GM12878 (cell line): Measurements from ENCODE around the gene PRKCQ. TPM values are rescaled to one million over a fixed set of nuclear protein-coding genes. Genes with fewer than 3 reads are reported as not detected.

Source experiments
- ATAC-seq: fragments of 200-7000 bp; cut with Tn5 transposase; 3 replicates; pipeline ENCODE4 v1.9.1; 2020; ENCODE audit warnings: mild to moderate bottlenecking, moderate library complexity
- BruUV-seq: library from RNA; stranded (reverse); fragments of 400-500 nt; replicated peaks from 2 replicates; lab custom pipeline; 2021; lab: Mats Ljungman, UMichigan
- CTCF ChIA-PET: fragments of 300-600 bp; sonication (Branson Sonifier 250); formaldehyde crosslinking; extraction: SDS; loops from one replicate; lab custom pipeline; 2021; ENCODE audit warnings: inconsistent platforms; lab: Yijun Ruan, JAX
- POLR2A ChIA-PET: fragments of 350-600 bp; formaldehyde crosslinking; extraction: SDS; loops from one replicate; lab custom pipeline; 2021; ENCODE audit warnings: inconsistent platforms; lab: Charles Lee
- RAD21 ChIA-PET: fragments of 300-600 bp; sonication (Branson Sonifier 250); formaldehyde crosslinking; loops from one replicate; lab custom pipeline; 2023; ENCODE audit warnings: antibody characterized with exemption; ENCODE audit not compliant: unreplicated experiment; lab: Charles Lee
- SMC1A ChIA-PET: fragments of 300-600 bp; sonication (Branson Sonifier 250); formaldehyde crosslinking; loops from one replicate; lab custom pipeline; 2023; ENCODE audit not compliant: unreplicated experiment, uncharacterized antibody; lab: Charles Lee
- DNase-seq: peaks from one replicate; pipeline ENCODE4 v3.0.0-alpha.2; 2011; ENCODE audit warnings: low read depth, low spot score
- FAIRE-seq: peaks from 3 replicates; lab custom pipeline; 2011; peaks lifted over from hg19 to GRCh38; lab: Jason Lieb, UNC
- H2AFZ ChIP-seq: 2 replicates; pipeline ENCODE4 v1.6.0; 2011; ENCODE audit warnings: low read depth, low read length, control low read depth; ENCODE audit not compliant: control insufficient read depth
- H3K27ac ChIP-seq: 2 replicates; pipeline ENCODE4 v1.5.1; 2011; ENCODE audit warnings: control low read depth; ENCODE audit not compliant: control insufficient read depth, insufficient read depth
- H3K27me3 ChIP-seq, 2 experiments: replicated peaks in 1 of 2; 2 replicates each; pipeline versions ENCODE4 v1.6.0 to v1.6.1; 2011; ENCODE audit warnings: low read length in 1 of 2; ENCODE audit not compliant: control insufficient read depth in 2 of 2, insufficient read depth in 2 of 2
- H3K36me3 ChIP-seq, 2 experiments: 2 replicates each; pipeline ENCODE4 v1.5.1; 2011; ENCODE audit warnings: low read length in 1 of 2; ENCODE audit not compliant: control insufficient read depth in 2 of 2, insufficient read depth in 2 of 2
- H3K4me1 ChIP-seq: 2 replicates; pipeline ENCODE4 v1.6.1; 2011; ENCODE audit warnings: mild to moderate bottlenecking, low read length, moderate library complexity, mixed read lengths; ENCODE audit not compliant: control insufficient read depth, insufficient read depth
- H3K4me2 ChIP-seq: 2 replicates; pipeline ENCODE4 v1.6.0; 2011; ENCODE audit warnings: control low read depth; ENCODE audit not compliant: control insufficient read depth, insufficient read depth
- H3K4me3 ChIP-seq: fragments of 200-600 bp; sonication (generic); 2 replicates; pipeline ENCODE4 v1.5.1; 2016
- H3K79me2 ChIP-seq: 2 replicates; pipeline ENCODE4 v1.6.0; 2011; ENCODE audit warnings: low read length; ENCODE audit not compliant: control insufficient read depth, insufficient read depth
- H3K9ac ChIP-seq: 2 replicates; pipeline ENCODE4 v1.8.0; 2011; ENCODE audit warnings: low read length, control low read depth, mixed read lengths; ENCODE audit not compliant: control insufficient read depth, insufficient read depth
- H3K9me3 ChIP-seq: replicated peaks from 3 replicates; pipeline ENCODE4 v1.5.1; 2011; ENCODE audit warnings: mild to moderate bottlenecking, low read length; ENCODE audit not compliant: control insufficient read depth, insufficient read depth
- H4K20me1 ChIP-seq: 2 replicates; pipeline ENCODE4 v1.6.0; 2011; ENCODE audit not compliant: control insufficient read depth, insufficient read depth
- ATF2 ChIP-seq: IDR thresholded peaks from 2 replicates; pipeline ENCODE4 v1.6.1; 2012; ENCODE audit warnings: low read length, inconsistent platforms
- ATF7 ChIP-seq: fragments of 450-650 bp; IDR thresholded peaks from 2 replicates; pipeline ENCODE4 v1.6.1; 2016; ENCODE audit warnings: low read depth, mild to moderate bottlenecking
- BRCA1 ChIP-seq: IDR thresholded peaks from 2 replicates; pipeline ENCODE4 v1.6.1; 2011; ENCODE audit warnings: low read depth, low read length, improper control_type of control experiment
- CTCF ChIP-seq, 3 experiments: IDR thresholded peaks in 2 of 3; conservative IDR thresholded peaks in 1 of 3; 2 replicates each; pipeline ENCODE4 v1.5.1; 2011; ENCODE audit warnings: low read depth in 3 of 3, low read length in 3 of 3, mild to moderate bottlenecking in 3 of 3, control low read depth in 2 of 3, moderate library complexity in 2 of 3, inconsistent platforms in 1 of 3, mixed read lengths in 1 of 3; ENCODE audit not compliant: control insufficient read depth in 2 of 3, insufficient read depth in 1 of 3; ENCODE audit errors: extremely low read depth in 1 of 3
- EP300 ChIP-seq, 2 experiments: fragments of 150-350 bp in 1 of 2; IDR thresholded peaks; 2 replicates each; pipeline ENCODE4 v1.6.1; 2011 to 2012; ENCODE audit warnings: low read depth in 2 of 2, low read length in 2 of 2, borderline replicate concordance in 1 of 2, improper control_type of control experiment in 1 of 2, inconsistent platforms in 1 of 2; ENCODE audit not compliant: control insufficient read depth in 1 of 2
- ETV6 ChIP-seq, 2 experiments: fragments of 450-650 bp in 1 of 2; IDR thresholded peaks in 1 of 2; conservative IDR thresholded peaks in 1 of 2; 2 replicates each; pipeline ENCODE4 v1.6.1; 2014; ENCODE audit warnings: antibody characterized with exemption in 1 of 2, borderline replicate concordance in 1 of 2, low read depth in 1 of 2, mild to moderate bottlenecking in 1 of 2, moderate library complexity in 1 of 2
- JUND ChIP-seq: IDR thresholded peaks from 2 replicates; pipeline ENCODE4 v1.6.1; 2012; ENCODE audit warnings: low read depth, mild to moderate bottlenecking, low read length, improper control_type of control experiment, moderate library complexity
- NKRF ChIP-seq: fragments of 450-650 bp; conservative IDR thresholded peaks from 2 replicates; pipeline ENCODE4 v1.6.1; 2017; ENCODE audit warnings: mild to moderate bottlenecking, moderate library complexity
- NR2C2 ChIP-seq: IDR thresholded peaks from 2 replicates; pipeline ENCODE4 v1.6.1; 2011; ENCODE audit warnings: borderline replicate concordance, low read depth; ENCODE audit not compliant: control insufficient read depth, insufficient read length
- RAD21 ChIP-seq: IDR thresholded peaks from 2 replicates; pipeline ENCODE4 v1.6.1; 2011; ENCODE audit warnings: mild to moderate bottlenecking, low read depth, low read length, moderate library complexity; ENCODE audit not compliant: insufficient read depth
- RUNX3 ChIP-seq: IDR thresholded peaks from 2 replicates; pipeline ENCODE4 v1.6.1; 2012; ENCODE audit warnings: low read length, inconsistent platforms
- SMAD5 ChIP-seq: IDR thresholded peaks from 2 replicates; pipeline ENCODE4 v1.6.1; 2016; ENCODE audit warnings: antibody characterized with exemption, low read depth
- SRF ChIP-seq, 2 experiments: IDR thresholded peaks; 2 replicates each; pipeline ENCODE4 v1.6.1; 2011; ENCODE audit warnings: low read depth in 2 of 2, low read length in 2 of 2, mild to moderate bottlenecking in 1 of 2, moderate library complexity in 1 of 2
- ZBTB4 ChIP-seq: fragments of 450-650 bp; formaldehyde crosslinking; IDR thresholded peaks from 2 replicates; pipeline ENCODE4 v1.4.0; 2022; ENCODE audit warnings: mild to moderate bottlenecking, moderate library complexity
- ZZZ3 ChIP-seq: IDR thresholded peaks from 2 replicates; pipeline ENCODE4 v1.6.1; 2011; ENCODE audit warnings: low read depth; ENCODE audit not compliant: control insufficient read depth, insufficient read length
- WGBS: methylation state at CpG from one replicate; pipeline ENCODE4 v1.1.6; 2016; ENCODE audit warnings: low lambda C conversion rate; ENCODE audit not compliant: insufficient replicate concordance, insufficient coverage; ENCODE audit errors: missing lambda C conversion rate; 5-methylcytosine and 5-hydroxymethylcytosine counted together
- in situ Hi-C: fragments of 300-500 bp; cut with MboI; formaldehyde crosslinking; loops from 9 replicates; pipeline ENCODE4 v1.14.3; 2018; ENCODE audit warnings: mixed read lengths
- intact Hi-C: fragments of 100-400 bp; cut with micrococcal nuclease; formaldehyde crosslinking; loops from one replicate; pipeline ENCODE4 v1.14.2; 2022; ENCODE audit not compliant: unreplicated experiment
- polyA plus RNA-seq, 11 experiments: library from polyadenylated mRNA; depleted of rRNA in 4 of 11; unstranded in 6 of 11; stranded (reverse) in 5 of 11; fragments of >200 nt; fragmentation: Nextera tagmentation in 4 of 11; fragmentation: Illumina TruSeq in 1 of 11; extraction: Ambion mirVana in 4 of 11; extraction: Trizol in 1 of 11; gene quantifications; 1 replicate in 1 of 11; 2 replicates in 10 of 11; pipeline versions ENCODE4 v1.2.1 to v1.2.3, GENCODE V29; 2011 to 2016; ENCODE audit warnings: inconsistent platforms in 2 of 11, missing spikeins in 2 of 11, low read depth in 1 of 11
- total RNA-seq, 4 experiments: library from RNA; depleted of rRNA in 3 of 4; stranded (reverse); fragments of >200 nt in 3 of 4; fragmentation: Illumina TruSeq in 1 of 4; extraction: Trizol in 1 of 4; gene quantifications; 2 replicates each; pipeline versions ENCODE4 v1.2.1 to v1.2.3, GENCODE V29; 2013 to 2021

PRKCQ gene
- total and polyA plus RNA-seq, 10 of the 15 experiments (the other 5 are each of a cell fraction or from before 2014, with no cell fraction given): 0.26 to 8.9 (median 0.98) TPM

GRCh38 chr10:6486309-6486708 is 93.8 kb downstream of the PRKCQ start:
- ChIA-PET POLR2A (interaction anchor here (1.1 kb wide), 1 partner anchor 11 kb away, joined by 3 read pairs; no protein-coding TSS in a partner anchor), CTCF (no interaction called here)
- TF ChIP-seq BRCA1 (no peak), NR2C2 (no peak), CTCF (IDR thresholded peaks at IDR 0.05 in 2 of 3, conservative IDR thresholded peaks at IDR 0.05 in 1 of 3; ENCODE audit: control insufficient read depth in 2 of 3, extremely low read depth in 1 of 3, insufficient read depth in 1 of 3, low read depth in 3 of 3, low read length in 3 of 3) (no peak), NKRF (no peak), ATF2 (no peak), JUND (no peak), ZBTB4 (CRISPR knock-in tag) (no peak), ZZZ3 (no peak), EP300 (IDR thresholded peaks at IDR 0.05; ENCODE audit: borderline replicate concordance in 1 of 2, control insufficient read depth in 1 of 2, low read depth in 2 of 2, low read length in 2 of 2) (no peak), ATF7 (no peak), SMAD5 (no peak), RAD21 (no peak), RUNX3 (no peak), SRF (IDR thresholded peaks at IDR 0.05; ENCODE audit: low read depth in 2 of 2, low read length in 2 of 2) (no peak), ETV6 (conservative IDR thresholded peaks at IDR 0.05 in 1 of 2, IDR thresholded peaks at IDR 0.05 in 1 of 2; ENCODE audit: borderline replicate concordance in 1 of 2, low read depth in 1 of 2) (no peak)

More at GRCh38 chr10:6486309-6486708, 93.8 kb downstream of the PRKCQ start:
- WGBS: 38% methylated on average over 6 of the region's 6 CpGs
- in situ Hi-C loops: no loop called here
- H3K36me3 ChIP-seq: no peaks in the 10 kb centered on the region
- H3K4me3 ChIP-seq: no peak overlapping the region
- H3K27me3 ChIP-seq: no peaks in the 10 kb centered on the region; a peak in 1 of 4 replicates
- RAD21 ChIA-PET: no interaction called here
- no peaks in the 10 kb centered on the region for H3K4me1 ChIP-seq
- BruUV-seq: no TSS peak
- intact Hi-C loops: no loop called here
- H4K20me1 ChIP-seq: no peaks in the 10 kb centered on the region; the same call in 1 of the 2 replicates
- H3K79me2 ChIP-seq: no peaks in the 10 kb centered on the region
- SMC1A ChIA-PET: interaction anchor here (1.3 to 4.2 kb wide), 2 partner anchors 22 to 51 kb away, joined by 3 to 15 read pairs; no protein-coding TSS in a partner anchor
- no peak overlapping the region for H2AFZ ChIP-seq
- H3K4me2 ChIP-seq: no peak overlapping the region
- ATAC-seq: no peak
- no peaks in the 10 kb centered on the region for H3K9me3 ChIP-seq
- DNase-seq: no peak
- no peak overlapping the region for H3K9ac ChIP-seq
- no peak overlapping the region for H3K27ac ChIP-seq
- no peak for FAIRE-seq
